Activated CD4-positive, alpha-beta T cell treated with anti-CD3 and anti-CD28 coated beads, Interleukin-2, amount 10 ng/mL, durations not matched to agents 7 days and 5 days (primary cell): ENCODE data around the gene CHST11. TPM values are rescaled to one million over a fixed set of nuclear protein-coding genes. Genes with fewer than 3 reads are reported as not detected.

Experiments
- CTCF ChIA-PET: fragments of 350-600 bp; sonication (Branson Sonifier 250); formaldehyde crosslinking; loops from one replicate; lab custom pipeline; 2021; ENCODE audit warnings: antibody characterized with exemption; lab: Charles Lee
- POLR2A ChIA-PET: fragments of 350-600 bp; sonication (Branson Sonifier 250); formaldehyde crosslinking; loops from one replicate; lab custom pipeline; 2021; ENCODE audit warnings: antibody characterized with exemption; lab: Charles Lee
- DNase-seq: peaks from one replicate; pipeline ENCODE4 v3.0.0-alpha.2; 2020
- H3K27ac Mint-ChIP-seq: one replicate; pipeline ENCODE4 v1.8.0; 2021; ENCODE audit warnings: mild to moderate bottlenecking, moderate library complexity, mixed read lengths
- H3K27me3 Mint-ChIP-seq: one replicate; pipeline ENCODE4 v1.8.0; 2021; ENCODE audit warnings: mixed read lengths
- H3K36me3 Mint-ChIP-seq: one replicate; pipeline ENCODE4 v1.8.0; 2021; ENCODE audit warnings: low read depth, mixed read lengths
- H3K4me1 Mint-ChIP-seq: one replicate; pipeline ENCODE4 v1.8.0; 2021; ENCODE audit warnings: mixed read lengths
- H3K4me3 Mint-ChIP-seq: one replicate; pipeline ENCODE4 v1.8.0; 2021; ENCODE audit warnings: mild to moderate bottlenecking, moderate library complexity, mixed read lengths
- H3K9me3 Mint-ChIP-seq: one replicate; pipeline ENCODE4 v1.8.0; 2021; ENCODE audit warnings: mixed read lengths
- total RNA-seq, 2 experiments: library from RNA; stranded (reverse); gene quantifications; one replicate each; pipeline ENCODE4 v1.2.3, GENCODE V29; 2021

The CHST11 gene
- total RNA-seq, 2 experiments from 2014 or later = 56.4 to 56.6 TPM

GRCh38 chr12:104576187-104576778 lies 119.5 kb downstream of the CHST11 start:
- peaks cover 32% of the 10 kb centered on the region for H3K36me3 Mint-ChIP-seq
- POLR2A ChIA-PET = no interaction called here
- no peak overlapping the region for H3K27ac Mint-ChIP-seq
- CTCF ChIA-PET = interaction anchor here (0.6 to 2.2 kb wide), 4 partner anchors 23 to 428 kb away, joined by 3 to 6 read pairs (median 3); no protein-coding TSS in a partner anchor
- H3K4me3 Mint-ChIP-seq = no peak overlapping the region
- DNase-seq = no peak
- peaks cover 3% of the 10 kb centered on the region for H3K9me3 Mint-ChIP-seq
- H3K4me1 Mint-ChIP-seq = peaks cover 72% of the 10 kb centered on the region
- H3K27me3 Mint-ChIP-seq = no peaks in the 10 kb centered on the region

GRCh38 chr12:104576980-104577580 lies 120.3 kb downstream of the CHST11 start:
- ChIA-PET POLR2A (no interaction called here), CTCF (interaction anchor here (2.2 kb wide), 1 partner anchor 23 kb away, joined by 6 read pairs; no protein-coding TSS in a partner anchor)
- DNase-seq = no peak
- Mint-ChIP-seq H3K9me3 (peaks cover 3% of the 10 kb centered on the region), H3K27ac (no peak overlapping the region), H3K36me3 (peaks cover 32% of the 10 kb centered on the region), H3K4me1 (peaks cover 74% of the 10 kb centered on the region), H3K4me3 (no peak overlapping the region), H3K27me3 (no peaks in the 10 kb centered on the region)

GRCh38 chr12:104577581-104577981 lies 120.8 kb downstream of the CHST11 start:
- peaks cover 75% of the 10 kb centered on the region for H3K4me1 Mint-ChIP-seq
- H3K4me3 Mint-ChIP-seq = no peak overlapping the region
- no peak overlapping the region for H3K27ac Mint-ChIP-seq
- H3K9me3 Mint-ChIP-seq = peaks cover 1% of the 10 kb centered on the region
- peaks cover 28% of the 10 kb centered on the region for H3K36me3 Mint-ChIP-seq
- POLR2A ChIA-PET = no interaction called here
- no peak for DNase-seq
- no peaks in the 10 kb centered on the region for H3K27me3 Mint-ChIP-seq
- CTCF ChIA-PET = no interaction called here

GRCh38 chr12:104578453-104578852 lies 121.7 kb downstream of the CHST11 start:
- Mint-ChIP-seq H3K27ac (no peak overlapping the region), H3K4me3 (no peak overlapping the region)
- CTCF ChIA-PET = interaction anchor here (1.0 to 1.5 kb wide), 2 partner anchors 16 to 121 kb away, joined by 3 read pairs; partner anchors contain the start of gene CHST11

GRCh38 chr12:104579718-104580495 lies 123.2 kb downstream of the CHST11 start:
- ChIA-PET CTCF (interaction anchor here (1.2 to 1.9 kb wide), 3 partner anchors 9 to 17 kb away, joined by 3 to 7 read pairs (median 3); no protein-coding TSS in a partner anchor), POLR2A (no interaction called here)
- H3K27ac Mint-ChIP-seq = no peak overlapping the region
- no peaks in the 10 kb centered on the region for H3K9me3 Mint-ChIP-seq
- H3K4me3 Mint-ChIP-seq = no peak overlapping the region
- H3K27me3 Mint-ChIP-seq = no peaks in the 10 kb centered on the region
- DNase-seq = no peak
- H3K4me1 Mint-ChIP-seq = peaks cover 81% of the 10 kb centered on the region
- H3K36me3 Mint-ChIP-seq = peaks cover 26% of the 10 kb centered on the region

More at GRCh38 chr12:104578453-104578852, 121.7 kb downstream of the CHST11 start:
- no peaks in the 10 kb centered on the region for H3K27me3 Mint-ChIP-seq
- POLR2A ChIA-PET = no interaction called here
- H3K4me1 Mint-ChIP-seq = peaks cover 78% of the 10 kb centered on the region
- no peaks in the 10 kb centered on the region for H3K9me3 Mint-ChIP-seq
- peaks cover 25% of the 10 kb centered on the region for H3K36me3 Mint-ChIP-seq
- DNase-seq = no peak

- H3K4me3 Mint-ChIP-seq = no peak overlapping the region
Observed at GRCh38 chr12:104581005-104581570, 124.3 kb downstream of the CHST11 start.

GRCh38 chr12:104582739-104583138 lies 126.0 kb downstream of the CHST11 start:
- H3K4me1 Mint-ChIP-seq = peaks cover 61% of the 10 kb centered on the region
- CTCF ChIA-PET = interaction anchor here (1.0 kb wide), 1 partner anchor 8 kb away, joined by 5 read pairs; no protein-coding TSS in a partner anchor
- POLR2A ChIA-PET = no interaction called here
- peak overlapping the region; percentile 73 for H3K27ac Mint-ChIP-seq
- H3K4me3 Mint-ChIP-seq = no peak overlapping the region
- H3K27me3 Mint-ChIP-seq = no peaks in the 10 kb centered on the region
- H3K36me3 Mint-ChIP-seq = peaks cover 25% of the 10 kb centered on the region
- no peaks in the 10 kb centered on the region for H3K9me3 Mint-ChIP-seq
- DNase-seq = no peak

More at GRCh38 chr12:104581005-104581570, 124.3 kb downstream of the CHST11 start:
- H3K27ac Mint-ChIP-seq = no peak overlapping the region
- H3K9me3 Mint-ChIP-seq = no peaks in the 10 kb centered on the region
- peaks cover 74% of the 10 kb centered on the region for H3K4me1 Mint-ChIP-seq
- no peak for DNase-seq
- CTCF ChIA-PET = interaction anchor here (0.8 to 1.9 kb wide), 3 partner anchors 8 to 199 kb away, joined by 3 to 7 read pairs (median 3); no protein-coding TSS in a partner anchor
- no peaks in the 10 kb centered on the region for H3K27me3 Mint-ChIP-seq
- peaks cover 28% of the 10 kb centered on the region for H3K36me3 Mint-ChIP-seq
- POLR2A ChIA-PET = no interaction called here

- Mint-ChIP-seq H3K9me3 (no peaks in the 10 kb centered on the region), H3K4me1 (peaks cover 55% of the 10 kb centered on the region), H3K27me3 (no peaks in the 10 kb centered on the region), H3K27ac (no peak overlapping the region), H3K36me3 (peaks cover 27% of the 10 kb centered on the region), H3K4me3 (no peak overlapping the region)
- CTCF ChIA-PET = interaction anchor here (1.0 kb wide), 1 partner anchor 9 kb away, joined by 5 read pairs; no protein-coding TSS in a partner anchor
- no peak for DNase-seq
- POLR2A ChIA-PET = no interaction called here
Observed at GRCh38 chr12:104583301-104583700, 126.6 kb downstream of the CHST11 start.

GRCh38 chr12:104585448-104586055 lies 128.8 kb downstream of the CHST11 start:
- H3K27ac Mint-ChIP-seq = no peak overlapping the region
- H3K9me3 Mint-ChIP-seq = no peaks in the 10 kb centered on the region
- ChIA-PET POLR2A (no interaction called here), CTCF (no interaction called here)
- no peaks in the 10 kb centered on the region for H3K27me3 Mint-ChIP-seq
- H3K4me1 Mint-ChIP-seq = peaks cover 33% of the 10 kb centered on the region
- H3K4me3 Mint-ChIP-seq = no peak overlapping the region
- no peak for DNase-seq
- peaks cover 32% of the 10 kb centered on the region for H3K36me3 Mint-ChIP-seq

GRCh38 chr12:104586351-104586919 lies 129.7 kb downstream of the CHST11 start:
- Mint-ChIP-seq H3K27me3 (no peaks in the 10 kb centered on the region), H3K36me3 (peaks cover 35% of the 10 kb centered on the region), H3K4me3 (no peak overlapping the region), H3K4me1 (peaks cover 28% of the 10 kb centered on the region), H3K9me3 (no peaks in the 10 kb centered on the region), H3K27ac (no peak overlapping the region)
- no peak for DNase-seq
- ChIA-PET CTCF (no interaction called here), POLR2A (no interaction called here)

GRCh38 chr12:104588047-104588920 lies 131.5 kb downstream of the CHST11 start:
- Mint-ChIP-seq H3K9me3 (no peaks in the 10 kb centered on the region), H3K27ac (no peak overlapping the region), H3K36me3 (peaks cover 32% of the 10 kb centered on the region), H3K27me3 (no peaks in the 10 kb centered on the region), H3K4me1 (peaks cover 11% of the 10 kb centered on the region), H3K4me3 (no peak overlapping the region)
- DNase-seq = no peak
- POLR2A ChIA-PET = no interaction called here
- CTCF ChIA-PET = interaction anchor here (0.8 to 1.4 kb wide), 4 partner anchors 8 to 340 kb away, joined by 3 read pairs; no protein-coding TSS in a partner anchor
